ENCODE measurements around the gene LAMTOR4. TPM values are rescaled to one million over a fixed set of nuclear protein-coding genes. Genes with fewer than 3 reads are reported as not detected.

LAMTOR4 gene
- total and polyA plus RNA-seq, 4 experiments from 2014 or later: 178 to 501 (median 306) TPM

- no peak overlapping the region for H3K27ac ChIP-seq (ENCODE audit: low read depth, low read length)
- intact Hi-C loops (cut with micrococcal nuclease): no loop called here
- peaks cover 13% of the 10 kb centered on the region for H3K36me3 ChIP-seq (ENCODE audit: insufficient read depth, low read length)
- H3K27me3 Mint-ChIP-seq: no peaks in the 10 kb centered on the region
- no peaks in the 10 kb centered on the region for H3K9me3 Mint-ChIP-seq
- ChIA-PET CTCF (ENCODE audit: partially characterized antibody) (interaction anchor here (1.5 to 2.3 kb wide), 2 partner anchors 30 to 58 kb away, joined by 7 to 8 read pairs; no protein-coding TSS in a partner anchor), POLR2A (ENCODE audit: partially characterized antibody) (interaction anchor here (1.5 to 6.4 kb wide), 5 partner anchors 8 to 57 kb away, joined by 4 to 73 read pairs (median 30); partner anchors contain the start of genes GAL3ST4, GPC2, LAMTOR4 and STAG3)
- DNase-seq: no peak
- H3K36me3 Mint-ChIP-seq: peaks cover 4 to 25% of the 10 kb centered on the region in 2 donors
- no peaks in the 10 kb centered on the region for H3K27me3 ChIP-seq (ENCODE audit: insufficient read depth, low read length)
- H3K4me1 ChIP-seq (ENCODE audit: insufficient read depth, low read length): peaks cover 54% of the 10 kb centered on the region
- no peak overlapping the region for H3K4me3 ChIP-seq (ENCODE audit: low read length in 2 of 2)
- H3K27ac Mint-ChIP-seq: peak overlapping the region in 4 of 7 donors; percentile 23 to 84 (median 36)
- H3K9me3 ChIP-seq (ENCODE audit: control insufficient read depth in 1 of 2, low read length in 2 of 2): no peaks in the 10 kb centered on the region
- H3K4me3 Mint-ChIP-seq: peak overlapping the region in 6 of 8 donors; percentile 33 to 86 (median 62)
- peaks cover 30 to 79% (median 47%) of the 10 kb centered on the region in 4 donors for H3K4me1 Mint-ChIP-seq
These were observed 11.3 kb downstream of the LAMTOR4 start for GRCh38 chr7:100160067-100160466.

GRCh38 chr7:100163006-100163531 is 14.4 kb downstream of the LAMTOR4 start:
- Mint-ChIP-seq H3K4me3 (peak overlapping the region; percentile 59 to 83 (median 78)), H3K36me3 (peaks cover 0 to 4% of the 10 kb centered on the region in 2 donors), H3K4me1 (peaks cover 42 to 82% (median 52%) of the 10 kb centered on the region in 4 donors), H3K9me3 (peaks cover 0 to 2% (median 0%) of the 10 kb centered on the region in 8 donors), H3K27me3 (no peaks in the 10 kb centered on the region), H3K27ac (peak overlapping the region; percentile 83 to 97 (median 92))
- ChIA-PET CTCF (ENCODE audit: partially characterized antibody) (interaction anchor here (0.7 to 2.0 kb wide), 5 partner anchors 15 to 35 kb away, joined by 3 to 6 read pairs (median 3); no protein-coding TSS in a partner anchor), POLR2A (ENCODE audit: partially characterized antibody) (interaction anchor here (0.6 to 6.9 kb wide), 9 partner anchors 9 to 59 kb away, joined by 3 to 95 read pairs (median 5); partner anchors contain the start of genes GPC2, LAMTOR4, PVRIG and STAG3)
- Histone ChIP-seq H3K36me3 (ENCODE audit: insufficient read depth, low read length) (no peaks in the 10 kb centered on the region), H3K4me1 (ENCODE audit: insufficient read depth, low read length) (peaks cover 55% of the 10 kb centered on the region), H3K9me3 (ENCODE audit: control insufficient read depth in 1 of 2, low read length in 2 of 2) (no peaks in the 10 kb centered on the region), H3K27ac (ENCODE audit: low read depth, low read length) (peak overlapping the region; percentile 31), H3K27me3 (ENCODE audit: insufficient read depth, low read length) (no peaks in the 10 kb centered on the region), H3K4me3 (ENCODE audit: low read length in 2 of 2) (peak overlapping the region in 1 of 2 donors; percentile 30)
- DNase-seq: peak in 4 of 5 donors; percentile 40 to 56 (median 45)
- intact Hi-C loops (cut with micrococcal nuclease): no loop called here

GRCh38 chr7:100163871-100164270 is 15.2 kb downstream of the LAMTOR4 start:
- CTCF ChIA-PET (ENCODE audit: partially characterized antibody): interaction anchor here (0.7 to 2.0 kb wide), 5 partner anchors 16 to 36 kb away, joined by 3 to 6 read pairs (median 3); no protein-coding TSS in a partner anchor
- H3K4me1 ChIP-seq (ENCODE audit: insufficient read depth, low read length): peaks cover 61% of the 10 kb centered on the region
- intact Hi-C loops (cut with micrococcal nuclease): no loop called here

GRCh38 chr7:100166317-100166940 is 17.7 kb downstream of the LAMTOR4 start:
- peak overlapping the region; percentile 84 to 94 (median 89) for H3K4me3 Mint-ChIP-seq
- ChIA-PET POLR2A (ENCODE audit: partially characterized antibody) (interaction anchor here (0.5 to 6.9 kb wide), 8 partner anchors 9 to 100 kb away, joined by 3 to 95 read pairs (median 9); partner anchors contain the start of genes GPC2, LAMTOR4, STAG3 and TRAPPC14), CTCF (ENCODE audit: partially characterized antibody) (interaction anchor here (0.8 to 2.6 kb wide), 8 partner anchors 10 to 51 kb away, joined by 3 to 13 read pairs (median 5); partner anchors contain the start of gene GPC2)
- H3K27ac Mint-ChIP-seq: peak overlapping the region; percentile 81 to 96 (median 92)
- peaks cover 0 to 2% (median 0%) of the 10 kb centered on the region in 8 donors for H3K9me3 Mint-ChIP-seq
- Histone ChIP-seq H3K4me3 (ENCODE audit: low read length in 2 of 2) (peak overlapping the region in 1 of 2 donors; percentile 4), H3K4me1 (ENCODE audit: insufficient read depth, low read length) (peaks cover 79% of the 10 kb centered on the region), H3K27ac (ENCODE audit: low read depth, low read length) (peak overlapping the region; percentile 29), H3K9me3 (ENCODE audit: control insufficient read depth in 1 of 2, low read length in 2 of 2) (no peaks in the 10 kb centered on the region), H3K36me3 (ENCODE audit: insufficient read depth, low read length) (no peaks in the 10 kb centered on the region), H3K27me3 (ENCODE audit: insufficient read depth, low read length) (no peaks in the 10 kb centered on the region)
- H3K36me3 Mint-ChIP-seq: peaks cover 0 to 4% of the 10 kb centered on the region in 2 donors
- intact Hi-C loops (cut with micrococcal nuclease): loop anchor here (2.0 kb wide), 1 partner anchor 18 kb away; the partner anchor contains the start of gene LAMTOR4
- peaks cover 54 to 87% (median 69%) of the 10 kb centered on the region in 4 donors for H3K4me1 Mint-ChIP-seq
- peaks cover 0 to 4% of the 10 kb centered on the region in 2 donors for H3K27me3 Mint-ChIP-seq
- DNase-seq: peak; percentile 42 to 65 (median 53)

More at GRCh38 chr7:100163871-100164270, 15.2 kb downstream of the LAMTOR4 start:
- POLR2A ChIA-PET (ENCODE audit: partially characterized antibody): interaction anchor here (0.9 to 6.9 kb wide), 8 partner anchors 8 to 58 kb away, joined by 3 to 95 read pairs (median 4); partner anchors contain the start of genes GPC2, LAMTOR4 and STAG3
- H3K27me3 Mint-ChIP-seq: no peaks in the 10 kb centered on the region
- peaks cover 49 to 85% (median 59%) of the 10 kb centered on the region in 4 donors for H3K4me1 Mint-ChIP-seq
- no peak for DNase-seq
- Histone ChIP-seq H3K27me3 (ENCODE audit: insufficient read depth, low read length) (no peaks in the 10 kb centered on the region), H3K4me3 (ENCODE audit: low read length in 2 of 2) (peak overlapping the region in 1 of 2 donors; percentile 30), H3K27ac (ENCODE audit: low read depth, low read length) (peak overlapping the region; percentile 31), H3K9me3 (ENCODE audit: control insufficient read depth in 1 of 2, low read length in 2 of 2) (no peaks in the 10 kb centered on the region), H3K36me3 (ENCODE audit: insufficient read depth, low read length) (no peaks in the 10 kb centered on the region)
- peaks cover 0 to 5% of the 10 kb centered on the region in 2 donors for H3K36me3 Mint-ChIP-seq
- peaks cover 0 to 2% (median 0%) of the 10 kb centered on the region in 8 donors for H3K9me3 Mint-ChIP-seq
- peak overlapping the region in 5 of 8 donors; percentile 25 to 81 (median 47) for H3K4me3 Mint-ChIP-seq
- peak overlapping the region; percentile 84 to 97 (median 92) for H3K27ac Mint-ChIP-seq

GRCh38 chr7:100166970-100167911 is 18.5 kb downstream of the LAMTOR4 start:
- peak overlapping the region; percentile 87 to 94 (median 90) for H3K4me3 Mint-ChIP-seq
- peak overlapping the region in 1 of 2 donors; percentile 38 for H3K4me3 ChIP-seq (ENCODE audit: low read length in 2 of 2)
- peaks cover 2 to 4% of the 10 kb centered on the region in 2 donors for H3K27me3 Mint-ChIP-seq
- DNase-seq: no peak
- CTCF ChIA-PET (ENCODE audit: partially characterized antibody): interaction anchor here (0.8 to 2.6 kb wide), 9 partner anchors 9 to 51 kb away, joined by 3 to 13 read pairs (median 5); partner anchors contain the start of gene GPC2
- no peaks in the 10 kb centered on the region for H3K9me3 ChIP-seq (ENCODE audit: control insufficient read depth in 1 of 2, low read length in 2 of 2)
- peaks cover 54 to 88% (median 70%) of the 10 kb centered on the region in 4 donors for H3K4me1 Mint-ChIP-seq
- H3K27ac Mint-ChIP-seq: peak overlapping the region; percentile 81 to 96 (median 91)
- peaks cover 0 to 4% of the 10 kb centered on the region in 2 donors for H3K36me3 Mint-ChIP-seq
- H3K4me1 ChIP-seq (ENCODE audit: insufficient read depth, low read length): peaks cover 84% of the 10 kb centered on the region
- no peaks in the 10 kb centered on the region for H3K36me3 ChIP-seq (ENCODE audit: insufficient read depth, low read length)
- intact Hi-C loops (cut with micrococcal nuclease): loop anchor here (2.0 kb wide), 1 partner anchor 18 kb away; the partner anchor contains the start of gene LAMTOR4
- POLR2A ChIA-PET (ENCODE audit: partially characterized antibody): interaction anchor here (0.8 to 6.9 kb wide), 9 partner anchors 10 to 66 kb away, joined by 3 to 95 read pairs (median 6); partner anchors contain the start of genes AP4M1, GPC2, LAMTOR4 and MCM7
- no peaks in the 10 kb centered on the region for H3K27me3 ChIP-seq (ENCODE audit: insufficient read depth, low read length)
- peaks cover 0 to 2% (median 0%) of the 10 kb centered on the region in 8 donors for H3K9me3 Mint-ChIP-seq
- H3K27ac ChIP-seq (ENCODE audit: low read depth, low read length): peak overlapping the region; percentile 29

- H3K36me3 ChIP-seq (ENCODE audit: insufficient read depth, low read length): no peaks in the 10 kb centered on the region
- peaks cover 0 to 2% (median 0%) of the 10 kb centered on the region in 8 donors for H3K9me3 Mint-ChIP-seq
- ChIA-PET CTCF (ENCODE audit: partially characterized antibody) (interaction anchor here (0.6 to 1.2 kb wide), 3 partner anchors 9 to 37 kb away, joined by 3 to 5 read pairs (median 4); partner anchors contain the start of gene GPC2), POLR2A (ENCODE audit: partially characterized antibody) (interaction anchor here (0.8 to 6.9 kb wide), 6 partner anchors 9 to 67 kb away, joined by 4 to 95 read pairs (median 20); partner anchors contain the start of genes AP4M1, GPC2, LAMTOR4 and MCM7)
- H3K9me3 ChIP-seq (ENCODE audit: control insufficient read depth in 1 of 2, low read length in 2 of 2): no peaks in the 10 kb centered on the region
- H3K4me3 ChIP-seq (ENCODE audit: low read length in 2 of 2): peak overlapping the region; percentile 30 to 38
- peaks cover 2 to 4% of the 10 kb centered on the region in 2 donors for H3K27me3 Mint-ChIP-seq
- H3K27me3 ChIP-seq (ENCODE audit: insufficient read depth, low read length): no peaks in the 10 kb centered on the region
- DNase-seq: peak in 1 of 5 donors; percentile 46
- peaks cover 80% of the 10 kb centered on the region for H3K4me1 ChIP-seq (ENCODE audit: insufficient read depth, low read length)
- H3K27ac ChIP-seq (ENCODE audit: low read depth, low read length): peak overlapping the region; percentile 29
- H3K4me1 Mint-ChIP-seq: peaks cover 52 to 82% (median 66%) of the 10 kb centered on the region in 4 donors
- intact Hi-C loops (cut with micrococcal nuclease): loop anchor here (1.0 to 2.0 kb wide), 3 partner anchors 9 to 19 kb away; partner anchors contain the start of genes GPC2, LAMTOR4, STAG3 and TRAPPC14
- H3K4me3 Mint-ChIP-seq: peak overlapping the region; percentile 87 to 94 (median 90)
- H3K36me3 Mint-ChIP-seq: peaks cover 0 to 4% of the 10 kb centered on the region in 2 donors
- peak overlapping the region; percentile 81 to 96 (median 91) for H3K27ac Mint-ChIP-seq
These were observed 19.2 kb downstream of the LAMTOR4 start for GRCh38 chr7:100167912-100168323.

Measured in CD4-positive, alpha-beta memory T cell (primary cell).